ENCODE data around the gene FAM221B.

- TF ChIP-seq CTCF (IDR thresholded peaks at IDR 0.05) (no peak), POLR2A (IDR thresholded peaks at IDR 0.05) (no peak)
These were observed 5.6 kb downstream of the FAM221B start for GRCh38 chr9:35822926-35823325.
